DMS153 treated with DMSO at 0.1 percent for 48 hours (cell line): ENCODE results near the gene ECI2.
A peak's percentile ranks its signal among the peaks of the same experiment; 100 is the strongest.
"Not testable (repeated sequence)": the region's sequence is repeated elsewhere in the genome, so short reads cannot be mapped to it uniquely, and the experiment has no call there.

Experiments used
- DNase-seq: peaks from one replicate; lab custom pipeline; 2025; ENCODE audit not compliant: unreplicated experiment; lab: John Stamatoyannopoulos, UW

The ECI2 gene

DNA sequence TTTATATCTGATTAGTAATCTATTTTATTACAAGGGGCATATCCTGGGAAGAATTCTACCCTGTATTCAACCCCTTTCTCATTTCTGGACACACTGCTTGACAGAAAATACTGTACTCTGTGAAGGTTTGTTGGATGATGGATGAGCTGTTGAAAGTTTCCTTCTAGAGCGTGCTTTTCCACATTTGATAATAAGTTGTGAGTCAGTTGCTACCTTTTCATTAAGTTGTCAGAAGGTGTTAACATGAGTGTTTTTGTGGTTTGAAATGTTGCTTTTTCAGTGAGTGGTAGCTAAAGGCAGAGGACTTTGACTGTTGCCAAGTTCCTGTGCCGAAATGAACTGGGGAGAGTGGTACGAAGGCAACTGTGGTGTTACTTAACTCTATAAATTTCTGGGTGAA is 3.9 kb upstream of the ECI2 start:
- no peak for DNase-seq

DNA sequence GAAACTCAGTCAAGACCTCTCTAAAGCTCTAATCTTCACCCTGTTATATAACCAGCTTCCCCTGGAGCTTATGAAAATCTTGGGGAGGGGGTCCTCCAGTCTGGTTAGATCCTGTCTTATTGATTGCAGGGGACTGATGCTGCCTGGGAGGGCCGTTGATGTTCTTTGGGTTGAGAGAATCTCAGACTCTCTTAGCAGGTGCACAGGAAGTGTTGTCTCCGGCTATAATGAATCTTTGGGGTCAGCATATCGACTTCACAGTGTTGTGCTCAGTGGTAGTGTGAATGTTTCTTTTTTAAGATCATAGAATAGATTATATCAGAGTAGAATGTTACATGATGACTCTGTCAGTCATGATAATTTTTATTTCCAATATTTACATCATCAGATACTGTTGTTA is 2.8 kb upstream of the ECI2 start:
- no peak for DNase-seq

DNA sequence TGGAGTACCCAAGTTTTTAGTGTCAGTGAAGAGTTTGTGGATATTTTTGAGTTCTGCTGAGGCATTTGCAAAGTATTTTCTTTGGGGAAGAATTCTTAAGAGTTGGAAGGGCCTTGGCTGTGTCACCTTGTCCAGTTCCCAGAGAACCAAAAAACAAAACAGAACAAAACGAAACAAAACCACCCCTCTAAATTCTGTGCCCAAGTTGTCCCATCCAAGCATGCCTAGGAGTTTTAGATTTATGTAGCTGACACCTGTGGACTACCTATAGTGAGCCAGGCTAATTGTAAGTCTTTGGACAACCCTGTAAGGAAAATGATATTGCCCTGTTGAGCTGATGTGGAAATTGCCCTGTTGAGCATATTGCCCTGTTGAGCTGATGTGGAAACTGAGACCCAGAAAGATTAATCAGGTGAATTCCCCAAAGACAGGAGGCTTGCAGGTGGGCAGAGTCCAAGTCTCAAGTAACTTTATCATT is 1.0 kb upstream of the ECI2 start:
- DNase-seq: no peak

DNA sequence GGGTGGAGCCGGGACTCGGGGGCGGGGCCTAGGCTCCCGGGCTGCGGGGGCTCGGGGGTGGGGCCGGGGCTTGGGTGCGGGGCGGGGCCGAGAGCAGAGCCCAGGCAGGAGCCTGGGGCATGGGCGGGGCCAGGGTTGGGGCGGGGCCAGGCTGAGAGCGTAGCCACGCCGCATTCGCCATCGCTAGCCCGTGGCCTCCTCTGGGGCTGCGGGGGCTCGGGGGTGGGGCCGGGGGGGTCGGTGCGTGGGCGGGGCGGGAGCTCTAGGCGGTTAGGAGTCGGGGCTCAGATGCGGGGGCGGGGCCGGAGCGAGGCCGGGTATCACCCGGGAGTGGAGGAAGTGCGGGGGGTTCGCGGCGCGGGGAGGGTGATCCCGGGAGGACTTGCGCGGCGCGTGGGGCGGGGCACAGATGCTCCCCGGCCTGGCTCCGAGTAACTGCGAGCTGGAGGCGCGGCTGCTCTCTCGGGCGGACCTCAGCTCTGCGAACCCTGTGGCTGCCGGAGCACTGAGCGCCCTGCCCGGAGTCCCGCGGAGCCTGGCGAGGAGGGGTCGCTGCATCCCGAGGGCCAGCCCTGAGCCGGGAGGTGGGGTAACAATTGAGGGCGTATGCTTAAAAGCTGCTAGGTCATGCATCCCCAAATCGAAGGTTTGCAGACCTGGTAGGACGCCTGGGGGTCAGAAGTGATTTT is 434 bp upstream of the ECI2 start:
- peak; percentile 72 for DNase-seq

DNA sequence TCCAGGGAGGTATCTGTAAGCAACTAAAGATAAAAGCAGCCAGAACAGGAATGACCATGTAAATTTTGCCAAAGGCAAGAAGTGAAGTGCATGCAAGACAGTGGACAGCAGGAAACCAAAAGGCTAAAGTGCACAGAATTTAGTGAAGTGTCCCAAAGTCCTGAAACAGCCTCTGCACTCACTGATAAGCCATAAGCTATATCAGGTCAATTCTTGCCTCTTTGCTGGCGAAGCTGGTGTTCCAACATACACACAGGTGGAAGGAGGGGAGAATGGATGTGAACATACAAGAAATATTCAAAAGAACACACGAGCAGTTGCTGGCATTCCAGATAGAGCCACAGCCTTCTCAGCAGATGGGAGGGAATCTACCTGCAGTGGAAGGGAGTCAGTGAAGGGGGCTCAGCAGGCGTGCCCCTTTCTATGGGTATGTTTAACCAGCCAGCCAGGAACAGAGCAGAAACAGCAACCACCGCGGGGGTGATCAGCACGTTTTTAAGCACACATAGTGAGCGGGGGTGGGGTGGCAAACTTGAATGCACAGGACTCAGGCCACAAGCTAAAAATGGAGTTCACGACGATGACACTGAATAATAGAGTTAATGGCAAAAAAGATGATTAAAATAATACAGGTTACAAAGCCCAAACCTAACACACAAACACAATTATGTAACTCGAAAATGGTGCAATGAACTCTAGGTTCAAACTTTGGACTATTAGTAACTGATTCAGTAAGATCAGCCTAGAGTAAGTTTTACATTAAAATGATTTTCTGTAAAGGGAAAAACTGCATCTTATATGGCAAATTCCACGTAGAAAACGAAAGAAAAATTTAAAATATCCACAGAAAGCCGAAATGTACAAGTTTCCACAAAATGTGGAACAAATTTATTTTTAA is 1.2 kb downstream of the ECI2 start:
- DNase-seq: no peak

DNA sequence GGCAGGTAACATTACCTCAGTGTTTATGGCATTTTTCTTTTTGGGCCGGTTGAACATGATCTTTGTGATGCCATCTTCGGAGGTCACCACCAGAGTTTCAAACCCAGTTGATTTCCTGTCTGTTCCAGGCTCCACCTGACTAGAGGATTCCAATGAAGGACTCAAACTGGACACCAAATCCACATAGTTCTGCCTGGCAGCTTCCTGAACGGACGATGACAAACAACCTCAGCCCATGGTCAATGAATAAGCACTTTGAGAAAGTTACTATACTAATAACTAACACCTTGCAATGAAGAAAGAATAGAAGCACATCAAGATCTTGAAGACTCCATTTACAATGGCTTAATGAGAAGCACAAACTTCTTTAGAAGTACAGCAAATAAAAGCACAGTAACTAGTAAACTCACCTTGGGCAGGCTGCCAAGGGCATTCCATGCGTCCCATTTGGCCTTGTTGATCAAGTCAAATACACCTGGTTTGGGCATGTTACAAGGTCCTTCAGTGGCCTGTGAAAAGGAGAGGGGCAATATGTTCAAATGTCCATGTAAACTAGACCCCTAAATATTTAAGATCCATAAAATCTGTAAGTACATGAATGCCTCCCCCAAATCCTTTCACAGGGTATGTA is 4.9 kb downstream of the ECI2 start:
- DNase-seq: no peak

DNA sequence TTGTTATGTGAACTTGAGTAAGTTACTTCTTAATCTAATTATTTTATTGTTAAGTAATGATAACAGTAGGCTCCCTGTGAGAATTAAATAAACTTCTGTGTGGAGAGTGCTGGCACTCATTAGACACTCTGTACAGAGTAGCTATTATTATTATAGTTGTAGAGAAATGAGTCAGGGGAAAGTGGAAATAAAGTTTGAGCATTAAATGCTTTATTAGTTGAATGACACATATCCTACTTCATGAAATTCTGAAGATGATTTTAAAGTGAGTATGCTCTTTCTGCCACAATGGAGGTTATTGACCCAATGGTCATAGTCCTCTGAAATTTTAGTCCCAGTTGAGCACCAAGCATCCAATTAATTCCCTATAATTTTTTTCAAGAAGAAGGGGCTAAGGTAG is 5.9 kb downstream of the ECI2 start:
- no peak for DNase-seq

DNA sequence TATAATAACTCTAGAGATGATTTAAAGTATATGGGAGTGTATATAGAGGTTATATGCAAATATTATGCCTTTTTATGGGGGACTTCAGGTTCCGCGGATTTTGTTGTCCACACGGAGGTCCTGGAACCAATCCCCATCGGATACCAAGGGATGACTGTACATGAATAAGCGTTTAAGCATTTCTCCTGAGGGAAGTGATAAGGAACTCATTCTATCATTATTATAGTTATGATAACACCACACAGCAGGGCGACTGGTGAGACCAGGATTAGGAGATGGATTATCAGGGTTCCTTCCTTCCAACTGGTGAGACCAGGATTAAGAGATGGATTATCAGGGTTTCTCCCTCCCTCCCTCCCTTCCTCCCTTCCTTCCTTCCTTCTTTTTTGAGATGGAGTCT is 6.6 kb downstream of the ECI2 start:
- DNase-seq: no peak

DNA sequence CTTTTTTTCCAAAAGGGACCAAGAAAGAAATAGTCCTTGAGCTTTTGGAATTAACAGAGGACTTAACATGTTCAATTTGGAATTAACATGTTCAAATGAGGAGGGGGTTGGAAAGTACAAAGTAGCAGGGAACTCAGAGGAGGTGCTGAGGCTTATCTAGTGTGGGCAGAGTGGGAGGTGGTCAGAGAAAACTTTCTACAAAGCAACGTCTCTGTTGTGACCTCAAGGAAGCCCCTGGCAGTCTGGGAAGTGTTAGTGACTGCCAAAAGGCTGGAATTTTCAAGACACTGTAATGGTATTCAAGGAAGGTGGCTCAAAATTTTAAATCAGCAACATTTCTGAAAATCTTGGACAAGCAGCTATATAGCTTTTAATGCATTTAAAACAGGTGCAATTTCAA is 7.3 kb downstream of the ECI2 start:
- DNase-seq: no peak

DNA sequence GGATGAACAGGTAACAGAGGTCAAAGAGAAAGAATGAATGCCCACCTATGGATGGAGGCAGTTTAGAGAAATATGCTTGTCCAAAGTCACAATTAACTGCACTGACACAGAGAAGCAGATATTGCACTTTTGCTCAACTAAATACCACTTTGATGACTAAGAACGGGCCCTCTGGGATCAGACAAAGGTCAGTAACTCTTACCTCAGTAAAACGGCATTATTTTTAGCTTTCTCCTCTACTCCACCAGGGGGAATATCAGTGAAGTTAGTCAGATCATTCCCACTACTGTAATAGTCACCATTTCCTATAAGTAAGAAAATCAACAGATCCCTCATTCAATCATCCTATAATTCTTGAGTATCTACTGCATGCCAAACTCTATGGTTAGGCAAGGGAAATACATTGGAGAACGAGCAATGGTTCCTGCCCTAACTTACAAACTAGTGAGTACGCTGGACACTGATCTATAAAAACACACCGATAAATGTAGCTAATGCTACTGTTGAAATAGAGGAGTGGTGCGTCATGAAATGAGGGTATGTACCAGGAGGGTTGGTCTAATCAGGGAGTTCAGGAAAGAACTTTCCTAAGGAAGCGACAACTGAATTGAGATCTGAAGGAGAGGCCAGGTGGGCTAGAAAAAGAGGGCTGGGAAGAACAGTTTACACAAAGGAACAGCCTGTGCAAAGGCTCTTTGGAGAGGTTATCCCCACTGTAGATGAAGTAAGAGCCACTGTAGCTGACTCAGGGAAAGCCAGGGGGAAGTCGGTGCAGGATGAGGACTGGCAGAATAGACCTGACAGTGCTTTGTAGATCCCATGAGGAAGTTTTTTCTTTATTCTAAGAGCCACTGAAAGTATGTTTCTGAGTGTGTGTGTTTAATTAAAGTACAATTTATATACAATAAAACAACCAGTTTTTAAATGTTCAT is 9.2 kb downstream of the ECI2 start:
- no peak for DNase-seq

DNA sequence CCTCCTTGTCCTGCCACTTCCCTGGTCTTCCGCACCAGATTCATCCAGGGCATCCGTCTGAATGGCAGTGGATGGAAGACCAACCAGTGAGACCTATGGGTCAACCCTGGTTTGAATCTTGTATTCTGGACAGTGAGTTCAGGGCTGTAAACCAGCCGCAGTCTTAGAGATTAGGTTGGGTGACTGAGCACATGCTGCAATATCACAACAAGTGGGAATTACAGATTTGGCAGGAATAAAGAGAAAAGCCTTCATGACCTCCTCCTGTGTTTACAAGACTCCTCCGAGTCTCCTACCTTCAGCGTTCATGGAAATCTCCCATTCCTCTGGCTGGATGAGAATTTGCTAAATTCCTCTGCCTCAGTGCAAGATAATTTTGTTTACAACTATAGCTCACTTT is 9.9 kb downstream of the ECI2 start:
- no peak for DNase-seq

DNA sequence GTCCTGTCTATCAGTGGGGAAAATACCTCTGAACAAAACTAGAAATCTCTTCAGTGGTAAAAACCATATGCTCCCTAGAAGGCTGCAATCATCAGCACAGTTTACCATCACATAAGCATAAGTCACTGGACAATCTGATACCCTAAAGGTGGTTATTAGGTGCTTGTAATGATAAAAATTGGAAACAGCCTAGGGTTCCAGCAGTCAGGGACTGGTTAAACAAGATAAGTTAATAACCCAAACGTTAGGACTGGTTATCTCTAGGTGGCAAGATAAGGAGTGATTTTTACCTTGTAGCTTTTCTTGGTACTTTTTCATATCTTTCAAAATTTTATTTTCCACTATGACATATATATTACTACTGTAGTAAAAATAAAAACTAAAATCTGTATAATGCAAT is 11.0 kb downstream of the ECI2 start:
- no peak for DNase-seq

DNA sequence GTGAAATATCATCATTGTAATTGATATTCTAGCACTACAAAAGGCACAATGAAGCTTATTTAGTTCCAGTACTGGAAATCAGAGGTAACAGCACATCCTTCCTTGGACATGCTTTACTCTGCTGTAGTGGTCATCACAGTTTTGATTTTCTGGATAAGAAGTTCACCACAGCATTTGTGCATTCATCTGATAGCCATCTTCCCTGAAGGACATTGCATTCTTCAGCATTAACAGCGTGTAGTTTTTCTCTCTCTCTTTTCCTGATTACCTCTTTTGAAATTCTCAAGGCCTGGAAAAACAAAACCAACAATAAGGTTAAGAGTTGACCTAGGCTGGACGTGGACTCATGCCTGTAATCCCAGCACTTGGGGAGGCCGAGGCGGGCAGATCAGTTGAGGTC is 19.6 kb downstream of the ECI2 start:
- no peak for DNase-seq

DNA sequence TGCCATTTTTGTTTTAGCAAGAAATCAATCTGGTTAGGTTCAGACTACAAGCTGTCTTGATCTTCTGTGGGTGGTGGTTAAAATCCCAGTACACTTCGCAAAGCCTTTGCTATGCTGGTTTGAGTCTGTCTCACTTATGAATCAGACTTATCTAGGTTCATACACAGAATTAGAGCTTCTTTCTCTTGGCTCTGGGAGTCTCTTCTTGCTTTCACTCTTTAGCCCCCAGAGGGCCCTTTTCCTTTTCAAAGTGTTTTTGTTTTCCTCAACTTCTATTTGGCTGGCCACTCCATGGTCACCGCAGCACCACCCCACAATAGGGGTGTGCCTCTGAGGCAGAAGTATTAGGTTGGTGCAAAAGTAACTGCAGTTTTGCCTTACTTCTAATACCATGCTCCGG is 21.3 kb downstream of the ECI2 start:
- no peak for DNase-seq

DNA sequence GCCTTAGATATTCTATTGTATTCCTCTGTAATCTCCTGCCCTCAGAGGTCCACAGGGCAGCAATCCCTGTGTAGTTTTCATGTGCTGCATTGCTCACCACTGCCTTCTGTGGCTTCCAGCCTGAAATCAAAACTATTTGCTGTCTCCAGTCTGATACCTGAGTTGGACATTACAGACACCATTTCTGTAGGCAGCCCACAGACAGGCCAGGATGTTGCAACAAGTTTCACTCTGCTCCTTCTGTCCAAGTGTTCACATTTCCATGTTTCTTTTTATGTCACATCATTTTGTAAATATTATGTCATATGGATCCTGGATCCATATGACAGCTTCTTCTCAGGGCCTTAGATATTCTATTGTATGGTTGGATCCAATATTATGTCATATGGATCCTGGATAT is 21.7 kb downstream of the ECI2 start:
- no peak for DNase-seq

DNA sequence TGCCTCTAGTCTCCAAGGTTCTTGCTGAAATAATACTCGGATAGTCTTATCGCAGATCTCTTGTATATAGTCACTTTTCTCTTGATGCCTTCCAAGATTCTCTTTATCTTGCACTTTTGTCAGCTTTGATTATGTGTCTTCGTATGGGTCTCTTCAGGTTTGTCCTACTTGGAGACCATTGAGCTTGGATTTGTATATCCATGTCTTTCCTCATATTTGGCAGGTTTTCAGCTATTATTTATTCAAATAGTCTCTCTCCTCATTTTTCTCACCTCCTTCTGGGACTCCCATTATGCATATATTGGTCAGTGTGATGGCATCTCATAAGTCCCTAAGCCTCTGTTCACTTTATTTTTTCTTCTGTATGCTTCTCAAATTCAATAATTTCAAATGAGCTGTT is 23.0 kb downstream of the ECI2 start:
- no peak for DNase-seq

DNA sequence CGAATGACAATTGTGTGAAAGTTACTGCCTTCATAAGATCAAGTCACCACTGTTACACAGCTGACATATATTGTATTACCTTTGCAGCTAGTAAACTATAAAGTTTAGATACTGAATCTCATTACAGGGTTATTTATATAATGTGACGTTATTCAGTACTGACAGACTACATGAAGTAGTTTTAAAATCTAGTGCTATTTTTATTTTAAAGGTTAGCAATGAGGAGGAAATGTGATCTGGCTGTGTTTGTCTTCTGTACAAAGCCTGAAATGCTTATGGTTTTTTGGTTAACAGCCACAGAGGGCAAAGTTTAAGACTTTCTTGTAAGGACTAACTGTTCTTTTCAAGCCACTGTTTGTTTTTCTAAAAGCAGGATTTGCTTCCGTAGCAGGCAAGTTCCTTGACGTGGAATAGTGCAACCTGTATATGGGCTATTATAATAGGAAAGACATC is 26.0 kb downstream of the ECI2 start:
- not testable (repeated sequence) for DNase-seq

DNA sequence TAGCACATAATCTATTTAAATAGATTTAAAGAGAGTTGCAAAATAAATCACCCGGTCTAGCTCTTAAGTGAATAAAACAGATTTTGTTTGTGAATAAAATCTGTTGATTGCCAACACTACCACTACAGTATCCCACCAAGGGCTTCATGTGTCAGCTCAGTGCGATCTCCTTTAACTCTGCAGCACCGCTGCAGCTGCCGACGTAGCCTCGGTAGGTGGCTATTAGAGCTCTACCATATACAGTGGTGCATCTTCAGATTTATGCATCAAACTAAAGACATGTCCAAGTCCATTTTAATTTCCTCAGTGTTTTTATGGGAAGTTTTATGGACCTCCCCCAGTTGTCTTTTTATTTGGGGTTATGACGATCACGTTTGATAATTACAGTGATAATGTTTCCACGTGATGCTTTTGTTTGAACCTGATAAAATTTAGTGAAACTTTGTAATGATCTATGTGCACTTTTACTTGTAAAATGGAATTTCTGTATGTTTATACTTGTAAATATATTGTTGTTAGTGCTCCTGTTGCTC is 26.7 kb downstream of the ECI2 start:
- DNase-seq: no peak

DNA sequence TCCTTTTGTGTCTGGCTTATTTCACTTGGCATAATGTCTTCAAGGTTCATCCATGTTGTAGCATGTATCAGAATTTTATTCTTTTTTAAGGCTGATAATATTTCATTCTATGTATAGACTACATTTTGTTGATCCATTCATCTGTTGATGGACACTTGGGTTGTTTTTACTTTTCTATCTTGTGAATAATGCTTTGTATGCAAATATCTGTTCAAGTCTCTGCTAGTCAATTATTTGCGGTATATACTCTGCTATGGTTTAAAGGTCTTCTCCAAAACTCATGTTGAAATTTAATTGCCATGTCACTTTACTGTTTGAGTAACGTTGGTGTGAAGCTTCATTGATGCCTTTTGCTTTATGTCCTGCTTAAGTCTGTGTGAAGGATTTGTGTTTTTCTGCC is 27.5 kb downstream of the ECI2 start:
- DNase-seq: no peak

DNA sequence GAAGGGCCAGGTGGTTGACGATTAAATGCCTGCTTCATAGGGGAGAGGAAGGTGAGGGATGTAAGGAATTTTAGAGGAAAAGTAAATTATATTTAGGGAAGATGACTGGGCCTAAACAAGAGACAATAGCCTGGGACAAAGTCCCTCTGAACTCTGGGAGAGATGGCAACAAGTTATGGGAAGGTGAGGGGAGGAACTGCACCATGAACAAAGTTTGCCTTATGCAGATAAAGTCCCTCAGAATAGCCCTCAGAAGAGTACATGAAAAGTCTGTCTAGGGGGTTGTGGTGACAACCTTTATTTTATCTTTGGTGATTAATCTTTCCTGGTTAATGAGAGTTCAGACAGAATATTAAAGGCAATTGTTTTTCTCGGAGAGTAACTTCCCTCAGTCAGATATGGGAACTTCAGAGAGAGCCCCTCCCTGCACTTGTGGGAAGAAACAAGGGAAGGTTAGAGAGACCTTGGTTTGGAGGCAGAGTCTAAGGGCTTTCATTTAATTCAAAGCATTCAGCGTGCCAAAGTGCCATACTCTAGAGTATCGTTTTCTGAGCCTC is 29.3 kb downstream of the ECI2 start:
- no peak for DNase-seq
